Measurements from ENCODE around the gene COL23A1.
"Not testable (repeated sequence)": the region's sequence is repeated elsewhere in the genome, so short reads cannot be mapped to it uniquely, and the experiment has no call there.

The COL23A1 gene

DNA sequence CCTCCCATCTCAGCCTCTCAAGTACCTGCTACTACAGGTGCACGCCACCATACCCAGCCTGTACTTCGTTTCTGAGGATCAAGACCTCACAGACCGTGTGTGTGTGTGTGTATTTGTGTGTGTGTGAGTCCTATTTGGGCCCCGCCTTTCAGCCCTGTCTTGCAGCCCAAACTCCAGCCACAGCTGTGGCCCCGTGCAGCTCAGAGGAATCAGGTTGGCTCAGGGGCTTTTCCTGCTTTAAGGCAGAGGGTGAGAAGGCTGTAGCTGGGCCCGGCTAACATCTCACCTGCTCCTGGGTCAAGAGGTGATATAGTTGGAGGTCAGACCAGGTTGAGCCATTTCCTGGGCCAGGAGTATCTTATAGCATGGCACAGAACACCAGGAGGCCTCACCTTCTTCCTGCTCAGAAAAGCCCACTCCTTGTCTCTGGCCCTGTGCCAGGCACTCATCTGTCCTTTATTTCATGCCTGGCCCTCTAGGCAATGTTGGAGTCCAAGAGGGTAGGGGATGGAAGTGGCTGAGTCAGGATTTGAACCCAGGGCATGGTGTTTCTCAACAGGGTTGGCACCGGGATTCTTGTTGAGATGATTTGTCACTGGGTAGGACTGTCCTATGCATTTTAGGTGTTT is 356.0 kb downstream of the COL23A1 start:
- DNase-seq, result no peak

DNA sequence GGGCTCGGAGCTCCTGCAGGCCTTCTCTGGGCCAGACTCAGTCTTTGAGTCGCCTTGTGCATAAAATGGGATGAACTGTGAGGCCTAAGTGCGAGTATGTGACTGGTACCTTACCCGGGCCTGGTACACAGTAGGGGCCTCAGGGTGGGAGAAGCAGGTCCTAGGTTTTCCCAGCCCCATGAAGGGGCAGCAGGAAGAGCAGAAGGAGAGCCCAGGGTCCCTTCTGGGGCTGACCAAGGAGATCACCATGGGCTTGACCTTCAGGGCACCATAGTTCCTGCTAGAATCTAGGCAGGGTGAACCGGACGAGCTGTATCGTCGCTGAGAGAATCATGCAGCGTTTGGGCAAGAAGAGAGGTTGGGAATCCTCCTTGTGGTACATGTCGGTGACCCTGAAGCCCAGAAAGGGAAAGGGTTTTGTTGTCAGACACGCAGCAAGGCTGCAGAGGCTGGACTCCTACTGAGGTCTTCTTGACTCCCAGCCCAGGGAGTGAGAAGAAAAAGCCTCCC is 357.2 kb downstream of the COL23A1 start:
- DNase-seq, result no peak

DNA sequence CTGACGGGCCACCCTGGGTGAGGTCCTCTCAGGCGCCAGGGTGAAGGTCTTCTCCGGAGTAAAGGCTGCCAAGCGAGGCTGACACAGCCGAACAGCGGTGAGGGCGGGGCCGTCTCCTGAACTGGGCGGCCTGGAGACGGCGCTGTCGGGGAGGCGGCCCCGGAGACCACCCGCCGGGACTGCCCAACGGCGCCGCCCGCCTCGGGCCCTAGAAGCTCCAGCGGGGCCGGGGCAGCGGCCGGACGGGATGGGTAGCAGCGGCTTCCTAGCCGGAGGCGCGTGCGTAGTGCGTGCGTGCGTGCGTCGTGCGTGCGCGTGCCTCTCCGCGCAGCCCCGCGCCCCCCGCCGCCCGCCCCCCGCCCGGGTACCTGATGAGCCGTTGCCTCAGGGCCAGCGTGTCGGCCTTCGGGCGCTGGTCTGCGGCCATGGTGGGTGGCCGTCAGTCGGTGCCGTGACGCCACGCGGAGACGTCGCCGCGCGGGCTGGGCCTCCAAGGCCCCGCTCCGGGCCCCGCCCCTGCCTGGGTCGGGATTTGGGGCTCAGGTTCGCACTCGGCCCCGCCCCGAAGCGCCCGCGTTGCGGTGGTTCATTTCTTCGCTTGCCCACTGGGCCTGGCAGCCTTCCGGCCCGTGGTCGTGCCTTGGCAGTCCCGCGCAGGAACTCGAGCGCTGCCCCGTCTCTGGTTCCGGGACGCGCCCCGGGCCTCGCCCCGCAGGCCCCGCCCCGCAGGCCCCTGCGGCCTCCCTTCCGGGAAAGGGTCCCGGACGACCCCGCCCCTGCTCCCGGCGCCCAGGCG is 357.9 kb downstream of the COL23A1 start, which contains the start of gene PHYKPL:
TSS of gene PHYKPL (minus strand) at position 679 of the 796 bp plus-strand sequence. CDS start at position 427, 252 bp downstream.
- DNase-seq, result peak; percentile 65

DNA sequence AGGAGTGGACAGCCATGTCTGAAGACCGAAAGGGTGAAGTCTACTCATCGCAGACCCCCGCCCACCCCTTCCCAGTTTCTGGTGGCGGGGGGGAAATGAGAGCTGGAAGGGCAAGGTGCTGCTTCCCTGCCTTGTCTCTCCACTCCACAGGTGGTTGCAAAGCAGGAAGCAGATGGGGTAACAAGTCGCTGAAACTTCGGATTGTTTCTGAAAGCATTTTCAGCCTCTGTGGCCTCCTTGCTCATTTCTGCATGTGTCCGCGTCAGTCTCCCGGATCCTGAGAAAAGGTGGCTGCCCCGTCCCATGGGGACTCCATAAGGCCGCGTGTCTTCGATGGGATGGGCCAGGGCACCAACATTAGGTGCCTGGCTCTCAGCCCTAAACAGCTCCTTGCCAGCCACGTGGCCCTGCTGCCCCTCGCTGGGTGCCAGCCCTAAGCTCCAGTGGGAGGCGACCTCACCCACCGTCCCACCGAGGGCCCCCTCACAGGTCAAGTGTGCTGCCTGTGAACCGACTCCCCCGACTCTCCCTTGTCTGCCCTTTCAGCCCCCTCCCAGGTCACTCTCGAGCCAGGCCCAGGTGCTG is 358.6 kb downstream of the COL23A1 start:
- no peak for DNase-seq

DNA sequence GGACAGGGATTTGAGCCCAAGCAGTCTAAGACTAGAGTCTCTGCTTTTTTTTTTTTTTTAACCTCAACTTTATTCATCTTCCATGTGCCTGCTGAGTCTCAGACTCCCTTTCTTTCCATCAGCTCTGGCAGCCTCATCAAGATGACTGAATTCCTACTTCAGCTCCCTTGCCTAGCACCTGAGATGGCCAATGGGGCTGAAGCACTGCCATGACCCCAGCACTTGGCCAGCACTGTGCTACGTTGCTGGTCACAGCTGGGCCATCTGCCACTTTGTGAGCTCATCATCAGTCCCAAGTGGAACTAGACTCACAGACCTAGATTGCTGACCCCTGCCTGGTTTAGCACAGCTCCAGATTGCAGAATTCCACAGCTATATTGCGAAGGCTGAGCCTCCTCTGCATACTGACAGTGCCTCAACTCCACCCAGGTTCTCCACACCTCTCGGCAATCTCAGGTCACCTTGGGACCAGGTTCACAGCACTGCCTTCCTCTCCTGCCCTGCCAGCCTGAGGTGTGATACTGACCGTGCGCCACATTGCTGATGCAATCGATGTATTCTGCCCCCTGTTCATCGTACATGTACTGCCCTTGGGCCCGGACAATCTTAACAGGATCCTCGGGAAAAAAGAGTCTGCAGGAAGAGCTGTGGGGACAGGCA is 359.2 kb downstream of the COL23A1 start:
- no peak for DNase-seq

DNA sequence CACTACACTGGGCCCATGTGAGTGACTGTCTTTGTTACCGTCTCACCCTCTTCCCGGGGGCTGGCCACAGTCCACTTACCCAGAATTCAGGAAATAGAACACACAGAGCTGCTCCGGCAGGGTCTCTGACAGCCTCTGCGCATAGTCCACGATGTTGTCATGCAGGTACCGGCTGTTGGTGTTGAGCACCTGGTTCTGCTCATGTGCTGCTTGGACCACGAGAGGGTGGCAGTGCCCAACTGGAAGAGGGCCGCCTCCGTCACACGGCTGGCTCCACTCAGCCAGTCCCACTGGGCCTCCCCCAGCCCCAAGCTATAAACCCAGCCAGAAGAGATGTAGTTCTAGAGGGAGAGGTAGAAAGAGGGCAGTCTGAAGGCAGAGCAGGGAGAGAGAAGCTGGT is 360.3 kb downstream of the COL23A1 start:
- no peak for DNase-seq

DNA sequence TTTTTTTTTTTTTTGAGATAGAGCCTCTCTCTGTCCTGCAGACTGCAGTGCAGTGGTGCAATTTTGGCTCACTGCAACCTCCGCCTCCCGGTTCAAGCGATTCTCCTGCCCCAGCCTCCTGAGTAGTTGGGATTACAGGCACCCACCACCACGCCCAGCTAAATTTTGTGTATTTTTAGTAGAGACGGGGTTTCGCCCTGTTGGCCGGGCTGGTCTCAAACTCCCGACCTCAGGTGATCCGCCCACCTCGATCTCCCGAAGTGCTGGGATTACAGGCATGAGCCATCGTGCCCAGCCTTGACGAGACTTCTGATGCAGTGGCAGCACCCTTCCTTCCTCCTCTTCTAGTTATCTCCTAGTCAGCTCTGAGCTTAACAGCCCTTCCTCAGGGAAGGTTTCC is 361.1 kb downstream of the COL23A1 start:
- DNase-seq, result not testable (repeated sequence)

DNA sequence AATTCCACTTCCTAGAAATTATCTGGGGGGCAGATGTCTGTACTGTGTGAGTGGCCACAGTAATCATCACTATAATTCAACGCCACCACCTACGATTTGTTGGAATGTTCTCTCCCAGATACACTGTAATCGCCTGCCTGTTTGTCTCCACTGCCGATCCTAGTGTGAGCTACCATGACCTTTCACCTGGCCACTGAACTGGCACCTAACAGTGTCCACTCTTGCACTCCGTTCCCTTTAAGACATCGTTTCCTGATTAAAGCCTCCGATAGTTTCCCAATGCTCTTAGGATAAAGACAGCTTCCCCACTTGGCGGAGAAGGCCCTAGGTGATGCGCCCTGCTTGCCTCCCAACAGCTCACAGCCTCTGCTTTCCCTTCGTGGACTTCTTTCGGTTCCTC is 361.6 kb downstream of the COL23A1 start:
- DNase-seq, result no peak

DNA sequence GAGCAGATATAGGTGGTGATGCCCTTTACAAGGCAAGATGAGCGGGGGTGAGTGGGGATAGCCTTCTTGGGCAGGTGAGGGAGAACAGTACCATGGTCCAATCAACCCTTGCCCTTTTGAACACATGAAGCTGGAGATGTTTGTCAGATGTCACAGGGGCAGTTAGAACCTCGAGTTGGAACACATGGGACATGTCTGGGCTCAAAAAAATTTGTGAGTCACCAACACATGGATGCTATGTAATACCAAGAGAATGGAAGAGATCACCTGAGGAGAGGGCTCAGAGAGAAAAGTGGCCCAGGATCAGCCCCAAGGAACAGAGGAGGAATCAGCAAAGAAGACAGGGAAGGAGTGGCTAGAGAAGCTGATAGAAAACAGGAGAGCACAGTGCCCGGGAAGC is 362.3 kb downstream of the COL23A1 start:
- no peak for DNase-seq

DNA sequence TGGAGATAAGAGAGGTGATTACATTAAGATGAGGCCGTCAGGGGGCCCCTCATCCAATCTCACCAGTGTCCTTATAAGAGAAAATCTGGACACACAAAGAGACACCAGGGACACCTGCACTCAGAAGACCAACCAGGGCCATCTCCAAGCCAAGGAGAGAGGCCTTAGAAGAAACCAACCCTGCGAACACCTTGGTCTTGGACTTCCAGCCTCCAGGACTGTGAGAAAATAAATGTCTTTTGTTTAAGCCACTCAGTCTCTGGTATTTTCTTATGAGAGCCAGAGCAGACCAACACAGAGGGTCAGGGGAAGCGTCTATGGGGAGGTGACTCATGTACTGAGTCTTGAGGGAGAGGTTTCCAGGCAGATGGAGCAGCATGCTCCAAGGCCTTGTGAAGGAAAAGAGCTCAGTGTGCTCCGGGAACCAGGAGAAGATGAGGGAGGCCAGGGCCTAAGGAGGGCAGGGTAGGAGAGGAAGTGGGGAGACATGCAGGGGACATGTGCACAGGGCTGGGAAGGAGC is 363.0 kb downstream of the COL23A1 start:
- DNase-seq, result no peak

DNA sequence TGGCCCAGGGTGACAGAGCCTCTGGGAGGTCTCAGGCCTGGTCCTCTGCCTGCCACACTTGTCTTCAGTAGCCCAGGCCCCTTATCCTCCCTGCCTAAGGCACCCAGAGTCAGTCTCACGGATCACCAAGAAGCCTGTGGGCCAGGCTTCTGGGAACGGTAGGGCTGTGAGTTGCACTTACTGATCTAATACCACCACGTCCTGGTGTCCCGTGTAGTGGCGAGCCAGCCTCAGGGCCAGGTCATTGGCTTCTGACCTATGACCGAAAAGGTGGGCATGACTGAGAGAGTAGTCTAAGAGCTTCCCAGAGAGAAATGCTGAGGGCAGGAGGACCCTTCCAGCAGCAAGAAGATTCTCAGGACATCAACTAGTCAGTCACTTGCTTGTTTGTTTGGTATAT is 365.0 kb downstream of the COL23A1 start:
- no peak for DNase-seq

DNA sequence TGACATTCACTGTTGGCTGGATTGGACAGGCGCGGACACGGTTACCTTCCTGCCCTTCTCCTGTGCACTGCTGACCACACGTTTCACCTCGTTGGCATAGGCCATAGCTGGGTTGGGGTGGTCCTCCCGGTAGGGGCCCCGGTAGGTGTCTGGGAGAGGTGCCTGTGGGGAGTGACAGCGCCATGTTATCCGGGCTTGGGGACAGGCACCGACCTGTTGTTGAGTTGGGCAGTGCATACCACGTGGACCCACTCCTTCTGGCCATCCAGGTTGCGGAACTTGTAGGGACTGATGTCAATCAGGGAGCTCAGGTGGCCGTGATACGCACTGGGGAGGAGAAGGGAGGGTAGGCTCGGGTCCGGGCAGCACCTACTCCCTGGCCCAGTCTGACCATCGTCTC is 365.8 kb downstream of the COL23A1 start:
- DNase-seq, result no peak

DNA sequence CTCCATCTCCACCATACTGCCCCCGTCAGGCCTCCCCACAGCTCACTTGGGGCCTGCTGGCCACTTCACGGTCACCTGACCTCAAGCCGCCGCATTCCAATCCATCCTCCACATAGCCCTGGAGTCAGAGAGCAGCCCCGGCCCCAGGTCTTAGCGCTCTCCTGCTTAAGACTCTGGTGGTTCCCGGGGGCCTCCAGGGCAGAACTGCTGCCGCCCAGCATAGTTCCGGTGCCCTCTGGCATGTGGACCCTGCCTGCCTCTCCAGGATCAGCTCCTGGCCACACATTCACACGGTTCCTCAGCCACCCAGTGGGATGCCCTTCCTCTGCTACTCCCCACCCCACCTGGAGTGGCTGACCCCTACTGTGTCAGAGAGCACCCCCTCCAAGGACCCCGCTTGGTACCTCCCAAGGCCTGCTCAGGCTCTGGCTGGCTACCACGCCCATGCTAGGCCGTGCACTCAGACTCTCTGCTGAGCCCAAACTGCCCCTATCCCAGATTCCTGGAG is 366.3 kb downstream of the COL23A1 start:
- DNase-seq, result no peak

DNA sequence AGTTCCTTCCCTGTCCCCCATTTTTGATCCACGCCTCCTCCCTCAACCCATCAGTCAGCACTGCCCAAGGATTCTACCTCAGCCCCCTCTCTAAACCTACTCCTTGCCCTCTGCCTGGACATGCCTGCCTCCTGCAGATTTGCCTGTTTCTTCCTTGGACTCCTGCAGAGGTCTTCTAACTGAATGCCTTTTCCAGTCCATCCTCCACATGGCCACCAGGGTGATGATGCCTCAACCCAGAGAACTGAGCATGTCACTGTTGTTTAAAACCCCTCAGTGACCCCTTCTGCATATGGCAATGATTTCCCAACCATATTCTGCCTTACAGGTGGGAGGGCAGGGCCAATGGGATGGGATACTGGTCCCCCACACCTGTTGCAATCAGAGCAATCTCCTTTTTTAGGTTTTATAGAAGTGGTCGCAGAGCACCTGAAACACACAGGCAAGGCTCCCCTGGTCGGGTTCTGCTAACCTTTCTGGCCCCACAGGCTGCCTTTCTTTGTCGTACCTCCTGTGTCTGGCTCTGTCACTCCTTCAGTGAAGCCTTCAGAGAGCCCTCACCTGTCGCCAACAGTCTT is 366.9 kb downstream of the COL23A1 start:
- no peak for DNase-seq

DNA sequence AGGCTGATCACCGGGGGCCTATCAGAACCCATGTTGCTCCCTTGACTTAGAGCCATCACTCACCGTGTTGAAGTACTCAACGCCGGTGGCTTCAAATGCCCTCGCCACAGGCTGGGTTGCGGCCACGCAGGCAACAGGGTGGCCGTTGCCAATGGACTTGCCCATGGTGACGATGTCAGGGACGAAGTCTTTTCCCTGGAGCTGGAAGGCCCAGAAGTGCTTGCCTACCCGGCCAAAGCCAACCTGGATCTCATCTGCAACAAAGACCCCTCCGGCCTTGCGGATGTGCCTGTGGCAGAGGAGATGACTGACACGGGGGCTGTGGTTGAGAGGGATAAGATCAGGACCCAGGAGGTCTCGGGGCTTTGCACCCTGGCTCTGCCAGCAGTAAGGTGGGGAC is 367.9 kb downstream of the COL23A1 start:
- DNase-seq, result no peak

DNA sequence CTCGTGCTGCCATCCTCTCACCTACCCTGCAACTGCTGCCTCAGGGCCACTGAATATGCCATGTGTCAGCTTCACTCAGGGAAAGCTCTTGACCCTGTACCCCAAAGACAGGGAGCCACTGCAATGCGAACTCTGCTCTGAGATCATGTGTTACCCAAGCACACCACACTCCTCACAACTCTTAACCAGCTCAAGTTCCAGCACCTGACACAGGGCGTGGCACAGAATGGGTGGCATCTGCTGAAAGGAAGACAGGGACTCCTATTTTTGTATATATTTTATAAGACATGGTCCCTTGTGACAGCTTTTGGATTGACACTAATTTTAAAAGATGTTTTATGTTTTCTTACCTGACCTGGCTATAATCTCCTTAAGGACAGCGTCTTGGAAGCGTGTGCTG is 368.3 kb downstream of the COL23A1 start:
- no peak for DNase-seq

DNA sequence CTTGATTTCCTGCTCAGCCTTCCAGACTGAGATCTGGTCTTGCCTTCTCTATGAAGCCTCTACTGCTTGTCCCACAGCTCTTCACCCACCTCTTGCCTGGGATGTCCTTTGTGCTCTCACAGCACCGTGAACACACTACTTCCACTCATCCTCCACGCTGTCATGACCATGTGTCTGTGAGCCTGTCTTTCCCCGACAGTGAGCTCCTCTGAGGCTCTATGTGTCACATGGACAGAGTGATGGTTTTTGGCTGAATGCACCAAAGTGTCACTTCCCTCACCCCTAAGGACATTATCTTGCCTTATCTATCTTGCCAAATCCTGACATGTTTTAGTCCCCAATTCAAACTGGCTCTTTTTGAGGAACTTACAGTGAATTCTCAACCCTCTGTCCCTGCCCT is 368.9 kb downstream of the COL23A1 start:
- DNase-seq, result no peak

DNA sequence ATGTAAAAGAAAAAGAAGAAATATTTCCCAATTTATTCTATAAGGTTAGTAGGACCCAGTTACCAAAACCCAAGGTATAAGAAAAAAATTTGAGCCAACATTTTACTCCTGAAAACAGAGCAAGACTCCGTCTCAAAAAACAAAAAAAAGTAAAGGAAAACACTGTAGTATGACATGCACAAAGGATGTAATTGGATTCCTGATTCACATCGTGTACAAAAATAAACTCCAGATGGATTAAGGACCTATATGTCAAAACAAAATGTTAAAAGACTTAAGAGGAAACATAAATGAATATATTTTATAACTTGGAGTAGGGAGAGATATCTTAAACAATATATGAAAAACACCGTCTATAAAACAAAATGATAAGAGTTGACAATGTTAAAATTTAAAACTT is 371.4 kb downstream of the COL23A1 start:
- DNase-seq, result no peak

DNA sequence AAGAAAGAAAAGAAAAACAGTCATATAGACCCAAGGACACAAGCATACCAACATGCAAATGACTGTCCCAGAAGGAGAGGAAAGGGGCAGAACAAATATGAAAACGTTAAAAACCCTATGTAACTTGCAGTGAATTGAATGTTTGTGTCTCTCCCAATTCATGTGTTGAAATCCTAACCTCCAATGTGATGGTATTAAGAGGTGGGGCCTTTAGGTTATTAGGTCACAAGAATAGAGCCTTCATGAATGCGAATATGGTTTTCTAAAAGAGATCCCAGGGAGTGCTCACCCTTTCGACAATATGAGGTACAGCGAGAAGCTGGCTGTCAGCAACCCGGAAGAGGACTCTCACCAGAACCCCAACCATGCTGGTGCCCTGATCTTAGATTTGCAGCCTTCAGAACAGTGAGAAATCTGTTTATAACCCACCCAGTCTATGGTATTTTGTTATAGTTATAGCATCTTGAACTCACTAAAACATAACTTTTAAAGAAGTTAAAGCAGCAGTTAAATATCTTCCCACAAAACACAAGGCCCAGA is 371.9 kb downstream of the COL23A1 start:
- no peak for DNase-seq

DNA sequence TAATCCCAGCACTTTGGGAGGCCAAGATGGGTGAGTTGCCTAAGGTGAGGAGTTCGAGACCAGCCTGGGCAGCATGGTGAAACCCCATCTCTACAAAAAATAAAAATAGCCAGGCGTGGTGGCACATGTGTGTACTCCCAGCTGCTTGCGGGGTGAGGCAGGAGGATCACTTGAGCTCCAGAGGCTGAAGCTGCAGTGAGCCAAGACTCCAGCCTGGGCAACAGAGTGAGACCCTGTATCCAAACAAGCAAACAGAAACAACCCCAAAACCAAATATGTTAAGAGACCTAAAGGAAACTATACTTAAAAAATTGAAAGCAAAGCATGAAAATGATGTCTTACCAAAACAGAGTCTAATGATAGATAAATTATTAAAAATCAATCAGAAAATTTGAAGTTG is 373.4 kb downstream of the COL23A1 start:
- no peak for DNase-seq

DNA sequence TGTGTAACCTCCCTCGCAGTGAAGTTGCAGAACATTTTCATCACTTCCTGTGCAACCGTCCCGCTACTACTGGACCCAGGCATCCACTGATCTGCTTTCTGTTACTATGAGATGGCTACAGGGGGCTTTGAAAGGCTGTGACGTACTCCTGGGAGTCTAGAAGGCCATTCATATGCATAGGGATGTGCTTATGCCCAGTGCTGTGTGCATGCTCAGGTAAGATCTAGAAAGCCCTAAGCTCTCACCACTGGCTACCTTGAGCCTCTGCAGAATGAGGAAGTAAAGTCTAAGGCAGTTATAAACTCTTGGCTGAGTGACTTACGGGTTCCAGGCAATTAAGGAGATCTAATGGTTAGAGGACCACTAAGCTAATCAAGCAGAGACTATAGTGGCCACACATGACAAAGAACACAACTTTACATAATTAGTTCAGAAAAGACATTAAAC is 374.1 kb downstream of the COL23A1 start:
- DNase-seq, result no peak
